Stimulated activated CD4-positive, alpha-beta T cell treated with anti-CD3 and anti-CD28 coated beads, Interleukin-4, amount 100 ng/mL, for 48 hours (primary cell): ENCODE measurements around the gene ZFAND3.

Experiments
- DNase-seq, 2 donors: peaks; one replicate each; pipeline ENCODE4 v3.0.0-alpha.2; 2020; ENCODE audit warnings: low read depth in 2 of 2

Gene ZFAND3

DNA sequence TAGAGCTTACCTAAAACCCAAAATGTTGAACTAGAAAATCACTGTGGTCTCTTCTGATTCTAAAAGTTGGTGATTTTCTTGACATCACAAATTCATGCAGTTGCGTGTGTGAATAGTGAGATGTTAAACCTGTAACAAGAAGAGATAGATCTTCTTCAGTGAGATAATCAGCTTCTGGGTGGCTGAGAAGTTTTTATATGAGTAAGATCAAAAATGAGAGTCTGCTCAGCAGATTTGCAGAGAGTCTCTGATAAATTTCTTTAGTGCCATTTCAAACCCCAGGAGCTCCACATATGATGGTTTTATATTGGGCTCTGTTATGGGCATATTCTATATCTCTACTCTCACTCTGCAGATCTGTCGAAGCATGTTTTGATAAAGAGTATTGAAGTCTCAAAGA lies 185.4 kb downstream of the ZFAND3 start:
- no peak for DNase-seq

DNA sequence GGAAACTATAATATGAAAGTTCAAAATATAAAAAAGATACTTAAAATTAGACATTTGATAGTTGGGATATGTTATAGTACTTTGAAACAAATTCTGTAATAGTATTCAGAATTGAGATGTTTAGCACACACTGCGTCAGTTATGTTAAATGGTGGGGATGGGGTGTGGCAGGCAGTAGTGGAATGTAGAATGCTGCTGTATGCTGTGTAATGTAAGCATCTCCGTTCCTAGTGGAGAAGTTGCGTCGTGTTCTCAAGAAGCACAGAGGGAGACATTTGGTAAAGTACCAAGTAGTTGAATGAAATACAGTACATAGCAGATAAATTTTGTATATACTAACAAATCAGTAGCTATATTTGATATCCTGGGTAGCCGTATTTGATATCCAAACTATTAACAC lies 192.4 kb downstream of the ZFAND3 start:
- DNase-seq: no peak

DNA sequence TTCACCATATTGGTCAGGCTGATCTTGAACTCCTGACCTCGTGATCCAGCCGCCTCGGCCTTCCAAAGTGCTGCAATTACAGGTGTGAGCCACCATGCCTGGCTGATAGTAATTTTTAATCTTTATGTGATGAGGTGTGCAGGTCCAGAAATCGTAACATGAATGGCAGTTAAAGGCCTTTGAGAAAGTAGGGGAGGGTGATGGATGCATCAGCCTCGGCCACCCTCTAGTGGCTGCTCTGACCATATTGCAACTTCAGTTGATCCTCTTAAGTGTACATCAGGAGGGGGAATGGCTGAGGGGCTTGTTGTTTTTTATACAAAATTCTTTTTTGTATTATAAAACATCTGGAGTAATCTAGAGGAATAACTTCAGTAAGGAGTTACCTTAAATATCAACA lies 193.0 kb downstream of the ZFAND3 start:
- no peak for DNase-seq

- DNase-seq: no peak
Measured at GRCh38 chr6:38015341-38015740, 195.8 kb downstream of the ZFAND3 start.

- no peak for DNase-seq
Measured at GRCh38 chr6:38016824-38017223, 197.3 kb downstream of the ZFAND3 start.

GRCh38 chr6:38018755-38019165 lies 199.2 kb downstream of the ZFAND3 start:
- DNase-seq: no peak

- no peak for DNase-seq
Measured at GRCh38 chr6:38020593-38020992, 201.1 kb downstream of the ZFAND3 start.

- no peak for DNase-seq
Measured at GRCh38 chr6:38021029-38021428, 201.5 kb downstream of the ZFAND3 start.

DNA sequence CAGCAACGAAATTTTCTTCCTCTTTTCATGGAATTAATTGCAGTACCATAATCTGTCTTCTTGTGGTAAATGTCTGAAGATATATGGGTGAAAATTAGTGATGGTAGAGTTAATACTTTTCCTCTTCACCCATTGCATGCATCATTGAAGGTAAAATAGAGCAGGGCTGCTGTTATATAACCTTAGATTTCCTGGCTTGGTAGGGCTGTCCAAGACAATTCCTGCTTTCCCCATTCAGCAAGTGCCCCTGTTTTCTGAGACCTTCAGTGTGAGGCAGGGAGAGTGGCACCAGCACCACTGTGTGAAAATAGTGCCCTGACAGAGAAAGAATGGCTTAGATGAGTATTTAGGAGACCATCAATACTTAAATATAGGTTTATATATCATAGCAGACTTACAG lies 202.0 kb downstream of the ZFAND3 start:
- no peak for DNase-seq

DNA sequence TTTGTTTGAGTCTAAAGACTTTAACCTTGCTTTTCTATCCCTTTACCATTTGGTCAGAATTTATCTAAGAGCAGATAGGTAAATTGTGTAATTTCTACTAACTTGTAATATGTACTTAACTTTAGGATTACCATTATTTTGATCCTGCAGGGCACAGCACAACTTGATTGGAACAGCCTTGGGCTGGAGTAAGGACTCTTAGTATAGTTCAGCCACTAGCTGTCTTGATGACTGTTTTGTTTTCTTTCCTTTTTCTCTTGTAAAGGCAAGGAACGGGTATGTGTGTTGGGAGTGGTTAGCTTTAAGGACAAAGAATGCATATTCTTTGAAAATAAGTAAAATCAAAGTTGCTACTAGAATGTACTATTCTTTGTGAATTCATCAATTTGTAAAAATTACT lies 203.2 kb downstream of the ZFAND3 start:
- no peak for DNase-seq

DNA sequence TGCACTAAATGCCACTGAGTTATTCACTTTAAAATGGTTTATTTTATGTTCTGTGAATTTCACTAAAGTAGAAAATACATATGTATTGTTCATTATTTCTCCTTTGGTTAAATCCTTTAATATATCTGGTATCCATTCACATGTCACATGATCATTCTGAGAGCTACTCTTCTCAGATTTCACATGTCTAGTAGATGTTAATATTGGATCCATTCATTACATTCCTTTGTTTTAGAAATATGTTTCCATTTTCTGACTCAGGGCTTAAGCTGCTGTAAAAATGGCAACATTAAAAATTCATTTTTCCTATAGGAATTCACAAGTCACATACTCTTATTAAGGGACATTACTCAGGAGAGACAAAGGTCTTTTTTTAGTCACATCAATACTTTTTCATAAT lies 205.4 kb downstream of the ZFAND3 start:
- DNase-seq: no peak

- DNase-seq: no peak
Measured at GRCh38 chr6:38025451-38025850, 205.9 kb downstream of the ZFAND3 start.

DNA sequence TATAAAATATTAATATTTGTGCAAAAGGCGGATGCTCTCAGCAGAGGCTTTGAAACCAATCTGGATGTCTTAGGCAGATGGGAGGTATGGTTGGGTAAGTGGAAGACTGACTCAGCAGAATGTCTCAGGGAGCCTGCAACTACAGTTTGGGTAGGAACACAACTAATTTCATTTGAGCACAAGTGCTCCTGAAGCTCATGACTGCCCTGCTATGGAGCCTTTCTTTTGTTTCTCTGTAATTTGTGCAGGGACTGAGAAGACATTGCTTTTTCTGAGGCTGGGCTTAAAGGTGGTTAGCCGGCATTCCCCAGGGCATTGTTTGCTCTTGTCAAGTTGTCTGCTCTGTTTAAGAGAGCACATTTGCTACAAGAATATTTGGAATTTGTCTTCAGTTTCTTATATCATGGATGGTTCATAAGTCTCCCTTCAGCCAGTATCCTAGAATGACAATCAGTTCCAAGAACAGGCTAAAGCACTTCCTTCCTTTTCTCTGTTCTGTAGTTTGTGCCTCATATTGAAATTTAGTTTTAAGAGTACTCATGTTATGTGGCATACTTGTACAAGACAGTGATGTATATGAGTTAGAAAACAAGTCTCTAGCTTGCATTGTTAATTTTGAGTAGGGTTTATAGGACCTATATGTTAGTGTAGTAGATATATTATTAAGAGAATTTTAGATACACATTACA lies 208.3 kb downstream of the ZFAND3 start:
- DNase-seq: no peak

GRCh38 chr6:38030380-38030779 lies 210.9 kb downstream of the ZFAND3 start:
- DNase-seq: no peak

GRCh38 chr6:38032797-38033196 lies 213.3 kb downstream of the ZFAND3 start:
- no peak for DNase-seq

DNA sequence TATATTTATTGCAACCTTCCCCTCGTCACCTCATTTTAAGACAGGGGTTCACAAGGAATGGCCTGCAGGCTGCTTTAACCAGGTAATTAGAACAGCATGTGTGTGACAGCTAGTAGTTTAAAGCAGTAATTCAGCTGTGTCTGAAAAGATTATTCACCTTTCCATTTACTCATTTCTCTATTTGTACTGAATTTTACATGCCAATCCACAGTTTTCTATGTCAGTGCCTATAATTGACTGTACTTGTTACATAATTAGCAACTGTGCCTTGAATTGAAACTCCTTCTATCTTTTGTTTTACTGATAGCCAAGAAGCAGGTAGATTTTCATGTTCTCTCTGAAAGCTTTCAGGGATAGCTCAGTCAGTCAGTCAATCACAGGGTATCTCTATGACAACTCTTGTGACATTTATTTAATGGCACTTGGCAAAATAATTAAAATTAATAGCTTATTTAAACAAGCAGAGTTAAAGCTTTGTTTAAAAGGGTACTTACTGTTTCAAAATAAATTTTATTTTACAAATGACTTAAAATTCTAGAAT lies 214.0 kb downstream of the ZFAND3 start:
- DNase-seq: no peak

- no peak for DNase-seq
Measured at GRCh38 chr6:38034274-38034914, 214.9 kb downstream of the ZFAND3 start.

DNA sequence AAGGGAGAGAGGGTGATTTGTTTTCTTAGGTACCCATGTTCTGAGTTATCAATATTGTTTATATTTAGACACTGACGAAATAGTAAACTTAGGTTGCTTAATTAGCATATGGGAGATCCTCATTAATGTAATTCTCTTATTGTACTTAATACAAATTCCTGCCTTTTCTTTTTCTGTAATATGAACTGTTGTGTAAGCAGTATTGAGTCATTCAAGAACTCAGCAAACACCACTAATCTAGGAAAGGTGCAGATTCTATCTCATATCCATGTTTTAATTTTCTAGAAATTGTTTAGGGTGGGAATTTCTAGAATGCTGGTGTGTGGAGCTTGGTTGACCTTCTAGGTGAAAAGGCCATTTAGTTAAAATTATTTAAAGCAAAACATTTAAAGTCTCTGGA lies 216.0 kb downstream of the ZFAND3 start:
- DNase-seq: no peak

DNA sequence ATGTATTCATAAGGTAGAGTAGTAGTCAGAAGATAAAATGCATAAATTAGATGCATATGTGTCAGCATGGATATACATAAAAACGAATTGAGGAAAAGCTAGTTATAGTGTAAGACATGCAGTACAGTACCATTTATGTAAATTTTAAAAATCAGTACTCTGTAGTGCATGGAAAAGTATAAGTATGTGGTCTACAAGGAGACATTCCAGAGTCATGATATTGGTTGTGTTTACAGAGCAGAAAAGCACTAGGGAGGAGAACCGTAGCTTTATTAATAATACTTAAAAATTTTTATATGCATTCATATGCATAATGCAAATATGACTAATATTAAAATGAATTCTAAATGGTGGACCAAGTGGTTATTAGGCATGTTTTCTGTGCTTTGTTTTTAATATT lies 220.0 kb downstream of the ZFAND3 start:
- DNase-seq: no peak

DNA sequence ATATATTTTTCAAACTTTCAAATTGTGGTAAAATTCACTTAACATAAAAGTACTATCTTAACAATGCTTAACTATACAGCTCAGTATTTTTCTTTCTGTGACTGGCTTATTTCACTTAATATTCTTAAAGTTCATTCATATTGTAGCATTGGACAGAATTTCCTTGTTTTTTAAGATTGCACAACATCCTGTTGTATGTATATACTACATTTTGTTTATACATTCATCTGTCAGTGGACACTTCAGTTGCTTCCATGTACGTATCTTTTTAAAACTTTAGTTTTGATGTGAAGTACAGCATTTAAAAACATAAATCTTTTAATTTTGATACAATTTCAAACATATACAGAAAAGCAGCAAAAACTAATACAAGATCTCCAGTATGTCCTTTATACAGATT lies 220.7 kb downstream of the ZFAND3 start:
- no peak for DNase-seq

DNA sequence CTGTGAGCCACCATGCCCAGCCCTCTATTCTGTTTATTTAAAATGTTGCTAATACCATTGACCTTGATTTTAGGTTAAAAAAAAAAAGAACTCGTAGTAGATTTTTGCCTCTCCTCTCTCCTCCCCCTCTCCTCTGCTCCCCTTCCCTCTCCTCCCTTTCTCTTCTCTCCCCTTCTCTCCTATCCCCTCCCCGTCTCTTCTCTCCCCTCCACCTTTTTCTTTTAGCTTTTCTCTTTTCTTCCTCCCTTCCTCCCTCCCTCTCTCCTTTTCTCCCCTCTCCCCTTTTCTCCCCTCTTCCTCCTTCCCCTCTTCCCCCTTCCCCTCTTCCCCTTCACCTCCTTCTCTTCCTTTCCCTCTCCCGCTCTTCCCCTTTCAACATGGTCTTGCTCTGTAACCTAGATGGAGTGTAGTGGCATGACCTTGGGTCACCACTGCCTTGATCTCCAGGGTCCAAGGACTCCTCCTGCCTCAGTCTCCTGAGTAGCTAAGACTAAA lies 223.8 kb downstream of the ZFAND3 start:
- DNase-seq: no peak

DNA sequence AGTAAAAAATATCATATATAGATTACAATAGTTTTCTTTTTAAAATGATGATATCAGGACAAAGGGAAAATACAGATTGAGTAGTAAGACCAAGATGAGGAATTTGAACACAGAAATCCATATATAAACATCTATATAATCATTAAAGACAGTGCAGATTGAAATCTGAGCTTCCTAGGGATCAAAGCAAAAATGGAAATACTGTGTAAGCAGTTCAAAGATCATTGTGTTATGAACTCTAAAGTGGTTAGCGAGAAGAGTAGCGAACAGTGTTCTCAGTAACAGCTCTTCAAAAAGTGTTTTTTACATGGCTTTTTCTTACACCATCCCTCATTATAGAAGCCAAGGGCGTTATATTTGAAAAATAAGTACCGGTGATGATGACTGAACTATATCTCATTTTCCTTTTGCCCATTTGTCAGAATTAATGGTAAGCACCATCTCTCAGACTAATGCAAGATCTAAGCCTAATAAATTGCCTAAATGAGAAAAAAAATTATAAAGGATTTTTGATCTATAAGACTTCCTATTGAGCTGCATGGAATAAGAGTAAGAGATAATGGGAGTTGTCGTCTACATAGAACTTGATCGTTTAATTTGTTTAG lies 226.3 kb downstream of the ZFAND3 start:
- no peak for DNase-seq

DNA sequence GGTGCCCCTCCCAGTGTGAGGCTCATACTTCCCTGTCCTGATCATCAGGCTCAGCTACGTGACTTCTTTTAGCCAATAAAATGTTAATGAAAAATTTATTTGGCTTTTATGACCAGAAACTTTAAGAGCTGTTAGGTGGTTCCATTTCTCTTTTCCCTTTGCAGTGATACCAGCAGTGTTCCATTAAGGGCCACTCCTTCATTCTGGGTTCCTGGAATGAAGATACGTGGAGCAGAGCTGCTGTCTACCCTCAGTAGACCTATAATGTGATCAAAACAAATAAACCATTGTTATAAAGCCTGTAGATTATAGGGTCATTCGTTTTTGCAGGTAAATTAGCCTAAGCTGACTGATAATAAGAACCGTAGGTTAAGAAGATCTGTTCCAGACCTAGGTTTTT lies 228.0 kb downstream of the ZFAND3 start:
- no peak for DNase-seq
